ENCODE results near the gene DDX23. TPM values are rescaled to one million over a fixed set of nuclear protein-coding genes. Genes with fewer than 3 reads are reported as not detected.
A peak's percentile ranks its signal among the peaks of the same experiment; 100 is the strongest.

The DDX23 gene
- total RNA-seq, 1 experiment from 2014 or later: 98.1 TPM

GRCh38 chr12:48866052-48866711, 14.2 kb upstream of the DDX23 start:
- Histone ChIP-seq H3K4me1 (ENCODE audit: insufficient read depth, low read length) (peaks cover 12% of the 10 kb centered on the region; the same call in 1 of the 2 replicates), H3K4ac (ENCODE audit: low read depth, low read length) (no peak overlapping the region), H3K56ac (ENCODE audit: insufficient read length, low read depth, low read length) (no peak overlapping the region), H2BK120ac (ENCODE audit: low read depth, low read length, poor library complexity, severe bottlenecking) (no peak overlapping the region), H2BK15ac (ENCODE audit: low read depth, low read length) (no peak overlapping the region), H4K8ac (replicated peaks; ENCODE audit: insufficient read length, low read depth, low read length) (no peak overlapping the region), H3K23ac (ENCODE audit: insufficient read length, low read depth, low read length) (no peak overlapping the region), H2AFZ (ENCODE audit: low read length) (no peak overlapping the region), H2AK5ac (ENCODE audit: insufficient read length, low read length) (no peak overlapping the region), H3K4me2 (ENCODE audit: insufficient read depth, insufficient read length, low read length) (peak overlapping the region; percentile 94), H4K5ac (ENCODE audit: insufficient read length, low read depth, low read length) (no peak overlapping the region), H2BK12ac (ENCODE audit: insufficient read length, low read depth, low read length) (no peak overlapping the region), H3K23me2 (ENCODE audit: insufficient read length, low read depth, low read length, poor library complexity, severe bottlenecking) (peaks cover 12% of the 10 kb centered on the region), H3T11ph (ENCODE audit: low read length) (no peak overlapping the region), H3K79me2 (ENCODE audit: insufficient read depth, low read length) (no peaks in the 10 kb centered on the region), H4K91ac (ENCODE audit: insufficient read length, low read depth, low read length) (no peak overlapping the region), H4K20me1 (ENCODE audit: control insufficient read depth, insufficient read depth, insufficient read length) (no peaks in the 10 kb centered on the region), H3K27me3 (ENCODE audit: insufficient read depth, low read length) (no peaks in the 10 kb centered on the region), H3K27ac (ENCODE audit: insufficient read length, low read depth, low read length) (no peak overlapping the region), H2BK5ac (ENCODE audit: insufficient read length, low read length) (no peak overlapping the region), H3K79me1 (ENCODE audit: insufficient read depth, low read depth, low read length, poor library complexity, severe bottlenecking) (peaks cover 3% of the 10 kb centered on the region), H3K18ac (ENCODE audit: insufficient read length, low read depth, low read length) (no peak overlapping the region), H3K9ac (ENCODE audit: extremely low read depth, insufficient read length, low read length) (no peak overlapping the region), H3K14ac (ENCODE audit: insufficient read depth, low read length) (no peak overlapping the region), H2BK20ac (ENCODE audit: low read depth, low read length, poor library complexity, severe bottlenecking) (no peak overlapping the region), H3K9me3 (ENCODE audit: control insufficient read depth, low read depth, low read length) (no peaks in the 10 kb centered on the region)
- H3K9me3 Mint-ChIP-seq: no peaks in the 10 kb centered on the region; a peak in 2 of 5 replicates
- peak overlapping the region; percentile 49 to 98 (median 79) for H3K27ac Mint-ChIP-seq
- peaks cover 7 to 20% (median 11%) of the 10 kb centered on the region in 3 experiments; a peak in 6 of 7 replicates for H3K36me3 Mint-ChIP-seq (ENCODE audit: insufficient read depth in 1 of 3, low read depth in 3 of 3)
- no CpG with 5 or more reads among the region's 6 CpGs for WGBS (ENCODE audit: extremely low coverage, insufficient read length, low lambda C conversion rate)
- TF ChIP-seq CTCF (conservative IDR thresholded peaks at IDR 0.05): no peak
- no peaks in the 10 kb centered on the region for H3K27me3 Mint-ChIP-seq (ENCODE audit: low read depth)
- H3K4me3 Mint-ChIP-seq: peak overlapping the region; percentile 87 to 96
- DNase-seq: no peak
- peaks cover 37 to 41% of the 10 kb centered on the region in 2 experiments for H3K4me1 Mint-ChIP-seq

All from H9 (cell line).